ENCODE measurements around the gene ABCD4. TPM values are rescaled to one million over a fixed set of nuclear protein-coding genes. Genes with fewer than 3 reads are reported as not detected.
A peak's percentile ranks its signal among the peaks of the same experiment; 100 is the strongest.

ABCD4 gene
- total RNA-seq (2012; rRNA removed) (8.9 and 12.2 TPM in 2 replicates), polyA plus RNA-seq (2012; rRNA removed) (16.6 and 20.4 TPM in 2 replicates), Bru-seq, nascent RNA (percentile 66 among the genes with signal in this experiment), BruChase-seq, experiment 1, labeled RNA remaining after a 6-hour chase (percentile 80 among the genes with signal in this experiment), BruChase-seq, experiment 2, labeled RNA remaining after a 2-hour chase (percentile 77 among the genes with signal in this experiment)
- 13.6 and 14.5 TPM in 2 replicates for polyA plus RNA-seq (2012; cell fraction: cytosol; rRNA removed)
- polyA plus RNA-seq (2012; cell fraction: nucleus; rRNA removed; ENCODE audit: low replicate concordance): 132 and 150 TPM in 2 replicates
- long read RNA-seq, transcript ABCD4-211 (17 exons, 2,336 nt): minor isoform, 5 of 36 reads
- long read RNA-seq, transcript ABCD4-218 (18 exons, 1,842 nt): major isoform, 6 of 36 reads
- long read RNA-seq, partial matches to known transcripts: 7 of 36 reads
- long read RNA-seq, other reads (novel, unspliced or antisense): 17 of 36 reads

DNA sequence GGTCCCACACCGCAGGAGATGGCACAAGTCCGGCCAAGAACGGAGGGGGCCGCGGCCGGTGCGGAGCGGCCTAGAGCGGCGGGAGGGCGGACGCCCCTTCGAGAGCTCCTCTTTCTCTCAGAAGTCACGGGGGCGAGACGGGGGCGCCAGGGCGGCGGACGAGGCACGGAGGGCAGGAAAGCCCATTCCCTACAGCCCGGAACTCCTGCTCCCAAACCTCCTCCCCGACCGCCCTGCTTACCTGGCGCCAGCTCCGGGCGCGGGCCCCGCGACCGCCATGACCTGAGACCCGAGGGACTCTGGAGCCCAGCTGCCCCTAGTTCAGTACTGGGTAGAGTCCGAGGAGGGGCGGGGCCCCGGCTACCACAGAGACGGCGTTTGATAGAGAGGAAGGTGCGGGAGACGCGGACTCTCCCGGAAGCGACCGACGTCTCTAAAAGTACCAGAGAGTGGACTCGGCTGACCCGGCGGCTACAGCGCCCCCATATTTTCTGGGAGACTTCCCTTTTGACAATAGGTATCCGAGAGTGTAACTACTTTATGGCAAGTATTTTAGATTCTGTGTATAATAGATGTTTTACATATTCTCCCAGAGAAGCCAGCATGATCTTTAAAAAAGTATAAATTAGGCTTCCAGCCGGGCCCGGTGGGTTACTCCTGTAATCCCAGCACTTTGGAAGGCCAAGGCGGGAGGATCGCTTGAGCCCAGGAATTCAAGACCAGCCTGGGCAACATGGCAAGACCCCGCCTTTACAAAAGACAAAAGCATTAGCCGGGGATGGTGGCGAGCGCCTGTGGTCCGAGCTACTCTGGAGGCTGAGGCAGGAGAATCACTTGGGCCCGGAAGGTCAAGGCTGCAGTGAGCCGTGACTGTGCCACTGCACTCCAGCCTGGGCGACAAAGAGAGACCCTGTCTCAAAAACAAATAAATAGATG is at the start of gene ABCD4:
TSS of gene ABCD4 (minus strand) at position 301 of the 936 bp plus-strand sequence. CDS start at position 279, 22 bp downstream.
- Histone ChIP-seq H4K91ac (ENCODE audit: insufficient read depth, low read depth, low read length) (0 out of 2 replicates have a peak within 1 kb of the TSS, but pooled peaks have one; percentile 14), H2BK20ac (ENCODE audit: low read depth, low read length) (no peak within 1 kb of the TSS), H3K4me3 (ENCODE audit: insufficient read depth, low read depth, low read length) (peak within 1 kb of the TSS; percentile 84), H3K4ac (ENCODE audit: low read depth, low read length) (peak within 1 kb of the TSS; percentile 52), H4K8ac (ENCODE audit: low read depth in 2 of 2, low read length in 2 of 2) (peak within 1 kb of the TSS; percentile 88 to 90), H3K9me1 (ENCODE audit: insufficient read depth, low read length) (0 out of 2 replicates have a peak, but pooled peaks cover 3% of the 10 kb centered on the region), H3K27me3 (ENCODE audit: control insufficient read depth, insufficient read depth, low read length) (no peaks in the 10 kb centered on the region), H2AFZ (replicated peaks; ENCODE audit: low read length, poor library complexity) (peak within 1 kb of the TSS; percentile 96), H2BK15ac (ENCODE audit: low read depth, low read length) (no peak within 1 kb of the TSS), H3K4me1 (ENCODE audit: control insufficient read depth, insufficient read depth, low read length) (peaks cover 3% of the 10 kb centered on the region), H2BK5ac (ENCODE audit: low read depth, low read length, poor library complexity, severe bottlenecking) (peak within 1 kb of the TSS; percentile 62), H3K36me3 (ENCODE audit: control insufficient read depth, insufficient read depth, low read length) (peaks cover 6% of the 10 kb centered on the region), H3K18ac (ENCODE audit: low read depth, low read length) (no peak within 1 kb of the TSS), H3K79me1 (ENCODE audit: low read depth in 1 of 2, low read length in 2 of 2) (peaks cover 13 to 46% of the 10 kb centered on the region in 2 experiments), H2AK9ac (replicated peaks; ENCODE audit: low read depth, low read length, poor library complexity) (peak within 1 kb of the TSS; percentile 56), H4K20me1 (ENCODE audit: insufficient read depth, low read length) (peaks cover 10% of the 10 kb centered on the region; the same call in 1 of the 2 replicates), H3K9ac (ENCODE audit: low read depth, low read length) (peak within 1 kb of the TSS; percentile 81), H3K23ac (ENCODE audit: low read depth, low read length) (peak within 1 kb of the TSS; percentile 66), H2AK5ac (ENCODE audit: low read depth, low read length) (no peak within 1 kb of the TSS; the same call in 1 of the 2 replicates), H3K27ac (ENCODE audit: insufficient read depth, low read length) (peak within 1 kb of the TSS; percentile 76), H3K9me3 (ENCODE audit: control insufficient read depth, insufficient read depth, low read length) (no peaks in the 10 kb centered on the region), H2BK120ac (ENCODE audit: low read depth, low read length) (no peak within 1 kb of the TSS), H3K14ac (replicated peaks; ENCODE audit: low read depth, low read length) (peak within 1 kb of the TSS; percentile 83; the same call in 1 of the 2 replicates), H3K56ac (ENCODE audit: extremely low read depth, insufficient read depth, low read length) (peak within 1 kb of the TSS; percentile 39; the same call in 1 of the 2 replicates), H4K5ac (ENCODE audit: low read depth, low read length) (peak within 1 kb of the TSS; percentile 27), H3K4me2 (ENCODE audit: low read depth, low read length) (peak within 1 kb of the TSS; percentile 97)
- ChIA-PET CTCF (interaction anchor here (0.5 to 1.3 kb wide), 3 partner anchors 11 to 503 kb away, joined by 3 to 6 read pairs (median 3); no protein-coding TSS in a partner anchor), POLR2A (ENCODE audit: unreplicated experiment) (interaction anchor here (1.0 kb wide), 1 partner anchor 10 kb away, joined by 3 read pairs; no protein-coding TSS in a partner anchor)
- ATAC-seq (ENCODE audit: low read depth) (peak; percentile 99), DNase-seq (peak; percentile 87)
- BruUV-seq (replicated peaks): no TSS peak
- in situ Hi-C loops (cut with MboI; ENCODE audit: low sequenced_read_pairs): no loop called here
- intact Hi-C loops (cut with micrococcal nuclease): loop anchor here (5.0 kb wide), 1 partner anchor 516 kb away; no protein-coding TSS in a partner anchor
- 37% methylated on average over 15 of the region's 61 CpGs; no CpG with 5 or more reads in 1 of the 2 experiments for WGBS, 2 experiments (ENCODE audit: extremely low coverage in 2 of 2, insufficient read length in 1 of 2)
- TF ChIP-seq CTCF (conservative IDR thresholded peaks at IDR 0.05; ENCODE audit: low read depth, low read length) (peak; percentile 59), RFX5 (IDR thresholded peaks at IDR 0.05; ENCODE audit: low read depth, low read length) (no peak), POLR2A (IDR thresholded peaks at IDR 0.05; ENCODE audit: low read depth, low read length) (peak; percentile 80)
- dilution Hi-C loops (cut with HindIII; ENCODE audit: low sequenced_read_pairs, unreplicated experiment): no loop called here

Data from IMR-90 (cell line).